ENCODE results near the gene CNMD. TPM values are rescaled to one million over a fixed set of nuclear protein-coding genes. Genes with fewer than 3 reads are reported as not detected.

CNMD gene
- total and polyA plus RNA-seq, 2 of the 8 experiments (the other 6 are each of a cell fraction or from before 2014, with no cell fraction given): 87.4 to 113 TPM

GRCh38 chr13:52780611-52781010 is 41.0 kb upstream of the CNMD start:
- no peak overlapping the region for H3K4ac ChIP-seq (replicated peaks; ENCODE audit: insufficient read length, low read depth, low read length)
- 42% methylated on average over 2 of the region's 2 CpGs; no CpG with 5 or more reads in 1 of the 2 experiments for WGBS, 2 experiments (ENCODE audit: extremely low coverage in 1 of 2, insufficient coverage in 1 of 2, insufficient read length in 1 of 2, insufficient replicate concordance in 2 of 2, low coverage in 1 of 2, low lambda C conversion rate in 2 of 2, missing lambda C conversion rate in 1 of 2)
- no peak overlapping the region for H4K5ac ChIP-seq (ENCODE audit: insufficient read length, low read depth, low read length)
- POLR2A ChIA-PET (ENCODE audit: partially characterized antibody): interaction anchor here (0.9 kb wide), 1 partner anchor 86 kb away, joined by 3 read pairs; no protein-coding TSS in a partner anchor
- H2BK5ac ChIP-seq (ENCODE audit: low read depth, low read length): no peak overlapping the region
- H2BK20ac ChIP-seq (ENCODE audit: low read length): no peak overlapping the region
- H4K8ac ChIP-seq (ENCODE audit: extremely low read depth, insufficient read depth, low read length): no peak overlapping the region
- no peak overlapping the region for H3K14ac ChIP-seq (ENCODE audit: insufficient read length)
- FAIRE-seq (no peak), DNase-seq (ENCODE audit: low read depth in 1 of 2, low spot score in 2 of 2) (no peak)
- H3K56ac ChIP-seq (replicated peaks; ENCODE audit: insufficient read length, low read depth, low read length): no peak overlapping the region
- no peak overlapping the region for H3K4me2 ChIP-seq (ENCODE audit: insufficient read depth in 1 of 2, low read depth in 2 of 2, low read length in 2 of 2)
- TF ChIP-seq CHD2 (IDR thresholded peaks at IDR 0.05; ENCODE audit: low read length) (no peak), GTF2F1 (IDR thresholded peaks at IDR 0.05; ENCODE audit: borderline replicate concordance, low read depth, low read length) (no peak), NANOG (IDR thresholded peaks at IDR 0.05; ENCODE audit: insufficient read depth, low read depth, low read length, poor library complexity, severe bottlenecking) (no peak), RXRA (IDR thresholded peaks at IDR 0.05; ENCODE audit: insufficient read depth, low read depth, low read length) (no peak), GABPA (IDR thresholded peaks at IDR 0.05; ENCODE audit: borderline replicate concordance, insufficient read depth, low read length) (no peak), TBP (IDR thresholded peaks at IDR 0.05; ENCODE audit: low read depth, low read length) (no peak)
- CTCF ChIA-PET (ENCODE audit: partially characterized antibody): interaction anchor here (1.2 to 4.0 kb wide), 3 partner anchors 13 to 42 kb away, joined by 3 to 19 read pairs (median 3); no protein-coding TSS in a partner anchor
- no peak overlapping the region for H3K23ac ChIP-seq (ENCODE audit: insufficient read length)
- H4K20me1 ChIP-seq (replicated peaks in 1 of 2; ENCODE audit: control insufficient read depth in 1 of 2, insufficient read depth in 2 of 2, low read length in 2 of 2): no peaks in the 10 kb centered on the region
- H3K27me3 ChIP-seq (replicated peaks in 1 of 4; ENCODE audit: control insufficient read depth in 3 of 4, extremely low read depth in 1 of 4, insufficient read depth in 3 of 4, low read length in 3 of 4): no peaks in the 10 kb centered on the region
- H3K4me1 ChIP-seq (replicated peaks in 1 of 4; ENCODE audit: control insufficient read depth in 3 of 4, insufficient read depth in 4 of 4, low read length in 3 of 4): 0 out of 7 replicates have a peak, but pooled peaks cover 0 to 2% (median 0%) of the 10 kb centered on the region in 4 experiments
- H3K36me3 ChIP-seq (ENCODE audit: control insufficient read depth in 2 of 4, insufficient read depth in 4 of 4, low read length in 3 of 4): no peaks in the 10 kb centered on the region
- no peak overlapping the region for H3K9ac ChIP-seq (replicated peaks in 1 of 4; ENCODE audit: extremely low read depth in 1 of 4, low read depth in 3 of 4, low read length in 3 of 4)
- H3K4me3 ChIP-seq (ENCODE audit: extremely low read depth in 1 of 4, insufficient read depth in 2 of 4, low read depth in 3 of 4, low read length in 4 of 4): no peak overlapping the region
- H4K91ac ChIP-seq (replicated peaks; ENCODE audit: insufficient read length, low read length): no peak overlapping the region
- H3K18ac ChIP-seq (ENCODE audit: extremely low read depth, low read length): no peak overlapping the region
- no peaks in the 10 kb centered on the region for H3K9me3 ChIP-seq (ENCODE audit: insufficient read depth in 2 of 2, low read depth in 1 of 2, low read length in 1 of 2)
- H2AFZ ChIP-seq (ENCODE audit: low read length): no peak overlapping the region
- no peak overlapping the region for H2BK12ac ChIP-seq (ENCODE audit: low read depth, low read length)
- H2BK15ac ChIP-seq (ENCODE audit: low read length): no peak overlapping the region
- no peaks in the 10 kb centered on the region for H3K79me2 ChIP-seq (ENCODE audit: control insufficient read depth in 1 of 2, insufficient read depth in 2 of 2, low read length in 2 of 2)
- H2BK120ac ChIP-seq (replicated peaks; ENCODE audit: low read depth, low read length): no peak overlapping the region
- H3K23me2 ChIP-seq (ENCODE audit: low read depth, low read length): no peaks in the 10 kb centered on the region
- no peak overlapping the region for H3K27ac ChIP-seq (ENCODE audit: low read depth, low read length)
- no peaks in the 10 kb centered on the region for H3K79me1 ChIP-seq (ENCODE audit: low read depth, low read length)
- no peak overlapping the region for H2AK5ac ChIP-seq (ENCODE audit: low read depth, low read length)

Data from H1 (cell line).